ENCODE data around the gene NEUROD6.

- TF ChIP-seq CTCF (IDR thresholded peaks at IDR 0.05; ENCODE audit: low read depth, low read length) (no peak), POLR2A (IDR thresholded peaks at IDR 0.05; ENCODE audit: extremely low read depth, insufficient read length) (no peak), MYC (IDR thresholded peaks at IDR 0.05; ENCODE audit: low read depth, low read length) (no peak), MAX (IDR thresholded peaks at IDR 0.05; ENCODE audit: low read depth, low read length) (no peak)
Measured at GRCh38 chr7:31304446-31304845, 36.1 kb downstream of the NEUROD6 start.

All from NB4 (cell line).